ENCODE results near the gene GPR183.

GRCh38 chr13:99341969-99342722 lies 34.9 kb upstream of the GPR183 start:
- TF ChIP-seq POLR2AphosphoS5 (IDR thresholded peaks at IDR 0.05; ENCODE audit: borderline replicate concordance, low read depth, low read length), result no peak
- TF ChIP-seq EZH2 (IDR thresholded peaks at IDR 0.05), result no peak

Measured in SK-N-MC (cell line).